ENCODE data around the gene TNFAIP8L3. TPM values are rescaled to one million over a fixed set of nuclear protein-coding genes. Genes with fewer than 3 reads are reported as not detected.

Gene TNFAIP8L3
- total RNA-seq, result 21.5 and 52.9 TPM in 2 replicates

GRCh38 chr15:51094606-51095569 lies at the start of gene TNFAIP8L3:
TSS of gene TNFAIP8L3 (minus strand) at chr15:51094906. CDS start at chr15:51094595, 311 bp downstream.

Other genes with a start within 250 kb of the TNFAIP8L3 start
- 10.3 and 14.9 TPM in 2 replicates for gene AP4E1, start 186.2 kb downstream of the TNFAIP8L3 start, total RNA-seq
- gene CYP19A1, start 243.7 kb upstream of the TNFAIP8L3 start, total RNA-seq, result 6.3 and 34.5 TPM in 2 replicates
- gene GLDN, start 246.7 kb upstream of the TNFAIP8L3 start, total RNA-seq, result 0.37 and 0.59 TPM in 2 replicates

Measured in subcutaneous preadipocyte (primary cell).